Pancreas (tissue), 10 donors: ENCODE measurements around the gene TMPRSS4. TPM values are rescaled to one million over a fixed set of nuclear protein-coding genes. Genes with fewer than 3 reads are reported as not detected.

Experiments used
- ATAC-seq, 4 donors: fragments of 200-7000 bp; cut with Tn5 transposase; one replicate each; pipeline versions ENCODE4 v1.8.0 to v1.9.1; 2020; ENCODE audit warnings: mild to moderate bottlenecking in 4 of 4, moderate library complexity in 4 of 4
- DNase-seq, 6 donors: peaks; one replicate each; pipeline ENCODE4 v3.0.0-alpha.2; 2020
- FAIRE-seq: peaks from 2 replicates; lab custom pipeline; 2012; peaks lifted over from hg19 to GRCh38; lab: Jason Lieb, UNC
- H3K27ac ChIP-seq, 4 donors: fragments of 200-600 bp; sonication (generic); 1 replicate in 3 of 4; 2 replicates in 1 of 4; pipeline versions ENCODE4 v1.5.0 to v1.8.0; 2020
- H3K27me3 ChIP-seq, 4 donors: fragments of 200-600 bp; one replicate each; pipeline ENCODE4 v1.8.0; 2021
- H3K36me3 ChIP-seq, 3 donors: fragments of 200-600 bp; sonication (generic) in 1 of 3; one replicate each; pipeline versions ENCODE4 v1.5.0 to v1.8.0; 2020 to 2021
- H3K4me1 ChIP-seq, 3 donors: fragments of 200-600 bp; one replicate each; pipeline ENCODE4 v1.8.0; 2021
- H3K4me3 ChIP-seq, 4 donors: fragments of 200-600 bp; sonication (generic) in 2 of 4; one replicate each; pipeline versions ENCODE4 v1.5.0 to v1.8.0; 2020 to 2021
- H3K9me3 ChIP-seq, 4 donors: fragments of 200-600 bp; one replicate each; pipeline ENCODE4 v1.8.0; 2021
- CTCF ChIP-seq, 4 donors: fragments of 200-600 bp; sonication (generic) in 3 of 4; IDR thresholded peaks; one replicate each; pipeline versions ENCODE4 v1.5.0 to v1.8.0; 2021; ENCODE audit warnings: antibody characterized with exemption in 4 of 4
- WGBS, 2 donors: extraction: QIAGEN DNeasy Blood & Tissue Kit; methylation state at CpG; one replicate each; pipeline ENCODE4 v1.1.7; 2013; 5-methylcytosine and 5-hydroxymethylcytosine counted together
- intact Hi-C, 3 donors: fragments of 100-400 bp; cut with DNase I; formaldehyde crosslinking; loops; one replicate each; pipeline versions ENCODE4 v1.11.1 to v1.14.2; 2022
- polyA plus RNA-seq, 2 donors: library from polyadenylated mRNA; stranded (reverse); fragments of 200-250 nt; gene quantifications; one replicate each; pipeline ENCODE4 v1.2.3, GENCODE V29; 2013
- total RNA-seq, 6 donors: library from RNA; stranded (reverse); fragmentation: NEBNext Ultra II Directional in 4 of 6; extraction: Animal tissue kit (Norgen Biotek cat#: 25700) in 4 of 6; gene quantifications; one replicate each; pipeline versions ENCODE4 v1.2.1 to v1.2.4, GENCODE V29; 2021 to 2023
- donor health status: healthy with polysubstance abuse.
- donor health status: DM: no; HTN: no; CAD: no; lungs with moderate emphysema.
- donor health status: DM: no; HTN: no; CAD: no.
- donor health status: control.
- donor health status: control.
- donor health status: Bipolar disorder and iron deficiency.
- donor health status: DM: yes; HTN: yes; CAD: no.
- donor health status: DM: no; HTN: no; CAD: no.
- donor health status: DM: no; HTN: no; CAD: no.
- donor health status: DM: yes; HTN: yes; CAD: no.

Gene TMPRSS4
- total and polyA plus RNA-seq, 8 donors, result 0.15 to 2.2 (median 0.41) TPM; not detected in 3

GRCh38 chr11:118147502-118147901 is 70.6 kb downstream of the TMPRSS4 start:
- H3K27me3 ChIP-seq, result no peaks in the 10 kb centered on the region
- no peaks in the 10 kb centered on the region for H3K9me3 ChIP-seq
- H3K36me3 ChIP-seq, result no peaks in the 10 kb centered on the region
- H3K4me1 ChIP-seq, result peaks cover 0 to 3% (median 0%) of the 10 kb centered on the region in 3 donors
- ATAC-seq (no peak), FAIRE-seq (no peak), DNase-seq (no peak)
- no peak overlapping the region for H3K27ac ChIP-seq
- 71 to 80% methylated on average over 3 of the region's 3 CpGs for WGBS, 2 donors
- no peak overlapping the region for H3K4me3 ChIP-seq
- no peak for TF ChIP-seq CTCF (IDR thresholded peaks at IDR 0.05)
- intact Hi-C loops, result loop anchor here in 1 of 3 donors (5.0 kb wide), 1 partner anchor 140 kb away; no protein-coding TSS in a partner anchor

- no peak for TF ChIP-seq CTCF (IDR thresholded peaks at IDR 0.05)
- DNase-seq (no peak), ATAC-seq (no peak), FAIRE-seq (no peak)
- WGBS, 2 donors, result 68 to 71% methylated on average over 8 of the region's 8 CpGs
- Histone ChIP-seq H3K36me3 (no peaks in the 10 kb centered on the region), H3K4me1 (peaks cover 0 to 6% (median 4%) of the 10 kb centered on the region in 3 donors), H3K27ac (no peak overlapping the region), H3K9me3 (no peaks in the 10 kb centered on the region), H3K4me3 (no peak overlapping the region), H3K27me3 (no peaks in the 10 kb centered on the region)
- intact Hi-C loops, result loop anchor here in 1 of 3 donors (5.0 kb wide), 1 partner anchor 139 kb away; no protein-coding TSS in a partner anchor
Measured at GRCh38 chr11:118148240-118148639, 71.4 kb downstream of the TMPRSS4 start.

GRCh38 chr11:118148856-118149255 is 72.0 kb downstream of the TMPRSS4 start:
- Histone ChIP-seq H3K4me1 (peaks cover 0 to 6% (median 5%) of the 10 kb centered on the region in 3 donors), H3K27ac (no peak overlapping the region), H3K9me3 (no peaks in the 10 kb centered on the region), H3K36me3 (no peaks in the 10 kb centered on the region), H3K4me3 (no peak overlapping the region), H3K27me3 (no peaks in the 10 kb centered on the region)
- TF ChIP-seq CTCF (IDR thresholded peaks at IDR 0.05), result no peak
- no peak for DNase-seq
- ATAC-seq, result no peak
- 76 to 80% methylated on average over 2 of the region's 2 CpGs for WGBS, 2 donors
- FAIRE-seq, result no peak
- intact Hi-C loops, result loop anchor here in 1 of 3 donors (5.0 kb wide), 1 partner anchor 138 kb away; no protein-coding TSS in a partner anchor

- WGBS, 2 donors, result 53 to 74% methylated on average over 1 of the region's 1 CpG
- DNase-seq, result no peak
- no peaks in the 10 kb centered on the region for H3K27me3 ChIP-seq
- no peaks in the 10 kb centered on the region for H3K9me3 ChIP-seq
- FAIRE-seq, result no peak
- H3K4me1 ChIP-seq, result peaks cover 0 to 6% (median 5%) of the 10 kb centered on the region in 3 donors
- no peak for ATAC-seq
- H3K4me3 ChIP-seq, result no peak overlapping the region
- no peak for TF ChIP-seq CTCF (IDR thresholded peaks at IDR 0.05)
- H3K36me3 ChIP-seq, result no peaks in the 10 kb centered on the region
- H3K27ac ChIP-seq, result no peak overlapping the region
- intact Hi-C loops, result loop anchor here in 1 of 3 donors (5.0 kb wide), 1 partner anchor 138 kb away; no protein-coding TSS in a partner anchor
Measured at GRCh38 chr11:118149493-118149892, 72.6 kb downstream of the TMPRSS4 start.

- H3K4me3 ChIP-seq, result no peak overlapping the region
- no peaks in the 10 kb centered on the region for H3K27me3 ChIP-seq
Measured at GRCh38 chr11:118151431-118151830, 74.6 kb downstream of the TMPRSS4 start.

More at GRCh38 chr11:118151431-118151830, 74.6 kb downstream of the TMPRSS4 start:
- no peak for TF ChIP-seq CTCF (IDR thresholded peaks at IDR 0.05)
- H3K27ac ChIP-seq, result no peak overlapping the region
- H3K36me3 ChIP-seq, result no peaks in the 10 kb centered on the region
- no peak for DNase-seq
- peaks cover 0 to 6% (median 5%) of the 10 kb centered on the region in 3 donors for H3K4me1 ChIP-seq
- no peaks in the 10 kb centered on the region for H3K9me3 ChIP-seq
- intact Hi-C loops, result no loop called here
- ATAC-seq, result no peak
- 40 to 43% methylated on average over 5 of the region's 5 CpGs for WGBS, 2 donors
- FAIRE-seq, result no peak
